Stimulated activated CD8-positive, alpha-beta memory T cell treated with anti-CD3 and anti-CD28 coated beads, Interleukin-12 subunit alpha, Interleukin-12 subunit beta, amount 100 ng/mL, for 24 hours (primary cell): ENCODE results near the gene GNG8.
"Not testable (repeated sequence)": the region's sequence is repeated elsewhere in the genome, so short reads cannot be mapped to it uniquely, and the experiment has no call there.

Source experiments
- DNase-seq: peaks from one replicate; pipeline ENCODE4 v3.0.0-alpha.2; 2020; ENCODE audit errors: extremely low read depth

GNG8 gene

GRCh38 chr19:46646402-46646801 lies 10.4 kb upstream of the GNG8 start:
- no peak for DNase-seq

- no peak for DNase-seq
Measured at GRCh38 chr19:46644720-46645119, 8.7 kb upstream of the GNG8 start.

GRCh38 chr19:46640656-46641055 lies 4.7 kb upstream of the GNG8 start:
- DNase-seq, result no peak

GRCh38 chr19:46639358-46640182 lies 3.6 kb upstream of the GNG8 start:
- no peak for DNase-seq

- no peak for DNase-seq
Measured at GRCh38 chr19:46637224-46637623, 1.2 kb upstream of the GNG8 start.

GRCh38 chr19:46634656-46635218 lies 1.3 kb downstream of the GNG8 start:
- DNase-seq, result no peak

DNA sequence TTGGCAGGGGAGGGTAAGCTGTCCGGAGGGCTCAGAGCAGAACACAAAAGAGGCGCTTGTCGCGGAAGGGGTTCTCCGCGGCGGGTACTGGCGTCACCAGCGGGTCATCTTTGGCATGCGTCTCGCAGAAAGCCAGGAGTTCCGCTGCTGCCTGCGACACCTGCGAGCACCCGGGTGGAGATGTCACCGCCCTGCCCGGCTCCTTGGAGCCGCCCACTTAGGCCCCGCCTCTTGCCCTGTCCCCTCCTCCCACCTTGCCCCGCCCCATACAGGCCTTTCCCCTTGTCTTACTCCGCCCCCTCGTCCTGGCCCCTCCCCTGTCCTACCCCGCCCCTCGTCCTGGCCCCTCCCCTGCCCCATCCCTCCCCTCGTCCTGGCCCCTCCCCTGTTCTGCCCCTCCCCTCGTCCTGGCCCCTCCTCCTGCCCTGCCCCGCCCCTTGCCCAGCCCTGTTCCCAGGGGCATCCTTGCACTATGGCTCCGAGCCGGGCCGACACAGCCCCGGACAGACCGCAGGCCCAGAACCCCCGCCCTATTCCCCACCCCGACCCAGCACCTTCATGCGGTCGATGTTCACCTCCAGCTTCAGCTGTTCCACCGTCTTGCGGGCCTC lies 1.9 kb downstream of the GNG8 start:
- DNase-seq, result peak; percentile 72

GRCh38 chr19:46633130-46633529 lies 2.9 kb downstream of the GNG8 start:
- no peak for DNase-seq

- DNase-seq, result no peak
Measured at GRCh38 chr19:46631481-46631880, 4.5 kb downstream of the GNG8 start.

GRCh38 chr19:46630586-46631205 lies 5.3 kb downstream of the GNG8 start:
- no peak for DNase-seq

DNA sequence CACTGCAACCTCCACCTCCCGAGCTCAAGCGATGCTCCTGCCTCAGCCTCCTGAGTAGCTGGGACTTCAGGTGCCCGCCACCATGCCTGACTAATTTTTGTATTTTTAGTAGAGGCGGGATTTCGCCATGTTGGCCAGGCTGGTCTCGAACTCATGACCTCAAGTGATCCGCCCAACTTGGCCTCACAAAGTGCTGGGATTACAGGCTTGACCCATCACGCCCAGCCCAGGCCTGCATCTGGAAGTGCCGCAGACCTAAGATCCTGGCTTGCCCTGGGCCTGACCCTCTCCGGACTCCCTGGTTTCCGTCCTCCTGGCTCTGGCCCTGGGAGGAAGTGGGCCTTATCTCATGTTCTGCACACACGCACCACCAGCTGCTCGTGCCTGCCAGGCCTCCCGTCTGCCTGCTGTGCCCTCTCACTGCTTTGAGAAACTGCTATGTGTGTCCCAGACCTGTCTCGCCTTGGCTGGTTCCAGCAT lies 6.4 kb downstream of the GNG8 start:
- no peak for DNase-seq

- DNase-seq, result not testable (repeated sequence)
Measured at GRCh38 chr19:46628970-46629369, 7.0 kb downstream of the GNG8 start.

- no peak for DNase-seq
Measured at GRCh38 chr19:46626446-46626845, 9.6 kb downstream of the GNG8 start.

GRCh38 chr19:46625731-46626130 lies 10.3 kb downstream of the GNG8 start:
- DNase-seq, result no peak

DNA sequence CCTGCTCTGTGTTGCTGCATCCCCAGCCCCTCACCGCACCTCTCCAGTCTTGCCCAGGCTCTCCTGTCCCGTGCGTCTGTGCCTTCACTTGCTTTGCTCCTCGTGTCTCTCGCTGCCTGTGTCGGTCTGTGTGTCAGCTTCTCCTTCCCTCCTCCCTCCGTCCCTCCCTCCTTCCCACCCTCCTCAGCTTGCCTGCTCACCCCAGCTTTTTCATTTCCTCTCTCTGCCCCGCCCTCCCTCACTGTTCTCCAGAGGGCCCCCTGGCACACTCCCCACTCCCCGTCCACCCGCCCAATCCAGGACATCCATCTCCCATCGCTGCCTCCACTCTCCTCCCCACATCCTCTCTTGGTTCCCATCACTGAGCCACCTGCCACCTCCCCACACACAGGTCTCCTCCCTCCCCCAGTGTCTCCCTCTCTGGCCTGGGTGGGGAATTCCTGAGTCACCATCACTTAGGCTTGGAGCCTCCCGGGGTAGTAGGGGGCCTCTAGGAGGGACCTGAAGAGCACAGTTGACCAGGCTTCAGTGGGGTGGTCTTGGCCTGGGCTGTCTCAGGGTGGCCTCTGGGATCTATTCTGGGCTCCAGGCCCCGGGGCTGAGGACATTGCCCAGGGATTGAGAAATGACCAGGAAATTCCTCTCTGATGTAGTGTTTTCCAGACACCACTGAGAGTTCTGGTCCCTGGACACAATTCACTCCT lies 10.9 kb downstream of the GNG8 start, which contains the start of gene PTGIR:
TSS of gene PTGIR (minus strand) at position 132 of the 704 bp plus-strand sequence. CDS start 864 bp downstream, outside the sequence.
- DNase-seq, result no peak

GRCh38 chr19:46623915-46624502 lies 12.0 kb downstream of the GNG8 start:
- no peak for DNase-seq

GRCh38 chr19:46622118-46622446 lies 13.9 kb downstream of the GNG8 start:
- no peak for DNase-seq

- DNase-seq, result no peak
Measured at GRCh38 chr19:46621191-46622117, 14.5 kb downstream of the GNG8 start.

DNA sequence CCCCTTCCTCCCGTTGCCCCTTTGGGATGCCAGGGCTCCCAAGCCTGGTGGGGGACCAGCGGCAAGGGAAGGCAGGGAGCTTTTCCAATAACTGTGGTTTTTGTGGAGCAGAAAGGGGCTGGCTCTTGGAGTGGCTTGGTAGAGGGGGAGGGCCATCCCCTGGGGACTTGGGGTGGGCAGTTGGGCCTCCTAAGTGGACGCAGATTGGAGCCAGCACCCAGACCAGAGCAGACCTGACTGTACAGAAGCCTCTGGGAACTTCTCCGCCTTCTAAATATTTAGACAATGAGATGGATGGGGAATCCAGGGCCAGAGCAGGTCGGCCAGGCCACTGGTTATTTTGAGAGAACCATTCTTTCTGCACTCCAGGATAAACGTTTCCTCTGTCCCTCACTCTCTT lies 15.3 kb downstream of the GNG8 start:
- DNase-seq, result no peak

DNA sequence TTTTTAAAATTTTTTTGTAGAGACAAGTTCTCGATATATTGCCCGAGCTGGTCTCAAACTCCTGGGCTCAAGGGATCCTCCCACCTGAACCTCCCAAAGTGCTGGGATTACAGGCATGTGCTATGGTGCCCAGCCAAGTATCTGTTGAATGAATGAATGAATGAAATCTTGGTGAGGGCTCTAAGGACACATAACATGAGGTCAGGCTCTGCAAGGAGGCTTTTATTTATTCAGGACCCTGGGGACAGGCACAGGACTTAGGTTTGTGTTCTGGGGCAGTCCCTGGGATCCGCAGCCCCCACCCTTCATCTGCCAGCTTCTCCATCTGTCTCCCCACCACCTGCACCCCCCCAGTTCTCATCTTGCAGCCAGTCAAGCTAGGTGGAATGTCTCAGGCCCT lies 15.7 kb downstream of the GNG8 start:
- DNase-seq, result no peak
